Inferior parietal cortex (tissue), 1 donor: ENCODE measurements around the gene MSLN.
"Not testable (repeated sequence)": the region's sequence is repeated elsewhere in the genome, so short reads cannot be mapped to it uniquely, and the experiment has no call there.

Source experiments
- DNase-seq: peaks from one replicate; pipeline ENCODE4 v3.0.0-alpha.2; 2016; ENCODE audit errors: extremely low spot score

The MSLN gene

GRCh38 chr16:760545-761343 lies at the start of gene MSLN:
MSLN (plus strand) TSS chr16:760734; CDS start chr16:762681, 1,947 bp downstream.
- DNase-seq, result no peak

GRCh38 chr16:711084-711483 lies 49.5 kb upstream of the MSLN start:
- no peak for DNase-seq

- peak; percentile 73 for DNase-seq
These were observed 48.8 kb upstream of the MSLN start for GRCh38 chr16:711548-712320.

- DNase-seq, result not testable (repeated sequence)
These were observed 47.7 kb upstream of the MSLN start for GRCh38 chr16:712740-713250.

GRCh38 chr16:714079-714478 lies 46.5 kb upstream of the MSLN start:
- no peak for DNase-seq

- DNase-seq, result peak; percentile 81
These were observed 45.7 kb upstream of the MSLN start, which contains the start of gene METRN for GRCh38 chr16:714558-715476. METRN (plus strand) TSS chr16:715118; CDS start chr16:715290, 172 bp downstream.

- no peak for DNase-seq
These were observed 44.9 kb upstream of the MSLN start for GRCh38 chr16:715477-716199.

- peak; percentile 65 for DNase-seq
These were observed 44.4 kb upstream of the MSLN start for GRCh38 chr16:716200-716568.

GRCh38 chr16:716768-717325 lies 43.7 kb upstream of the MSLN start:
- no peak for DNase-seq

- no peak for DNase-seq
These were observed 42.9 kb upstream of the MSLN start for GRCh38 chr16:717450-718245.

- DNase-seq, result no peak
These were observed 42.1 kb upstream of the MSLN start for GRCh38 chr16:718389-718788.

GRCh38 chr16:718922-719321 lies 41.6 kb upstream of the MSLN start:
- no peak for DNase-seq

- DNase-seq, result no peak
These were observed 40.6 kb upstream of the MSLN start for GRCh38 chr16:719815-720446.

- no peak for DNase-seq
These were observed 40.0 kb upstream of the MSLN start for GRCh38 chr16:720447-720989.

GRCh38 chr16:720990-721764 lies 39.4 kb upstream of the MSLN start, which contains the start of gene ANTKMT:
ANTKMT (plus strand) TSS chr16:721146; CDS start chr16:721275, 129 bp downstream.
- DNase-seq, result peak; percentile 73

- peak; percentile 2 for DNase-seq
These were observed 38.6 kb upstream of the MSLN start for GRCh38 chr16:721765-722540.
